Uterus (tissue), 4 donors: Measurements from ENCODE around the gene TNFRSF14. TPM values are rescaled to one million over a fixed set of nuclear protein-coding genes. Genes with fewer than 3 reads are reported as not detected.
"Not testable (repeated sequence)": the region's sequence is repeated elsewhere in the genome, so short reads cannot be mapped to it uniquely, and the experiment has no call there.

Source experiments
- DNase-seq, 2 donors: peaks; one replicate each; pipeline ENCODE4 v3.0.0-alpha.2; 2019 to 2020
- H3K27ac ChIP-seq, 2 donors: fragments of 200-600 bp; sonication (generic); 1 replicate in 1 of 2; 2 replicates in 1 of 2; pipeline ENCODE4 v1.5.1; 2016 to 2018
- H3K27me3 ChIP-seq, 2 donors: fragments of 200-600 bp; sonication (generic); one replicate each; pipeline ENCODE4 v1.5.1; 2018 to 2019; ENCODE audit warnings: control low read depth in 1 of 2
- H3K36me3 ChIP-seq, 2 donors: fragments of 200-600 bp; sonication (generic); one replicate each; pipeline ENCODE4 v1.5.1; 2019; ENCODE audit warnings: control low read depth in 1 of 2
- H3K4me1 ChIP-seq, 2 donors: fragments of 200-600 bp; sonication (generic); one replicate each; pipeline ENCODE4 v1.5.1; 2018 to 2019; ENCODE audit warnings: control low read depth in 1 of 2
- H3K4me3 ChIP-seq, 2 donors: fragments of 200-600 bp; sonication (generic); 1 replicate in 1 of 2; 2 replicates in 1 of 2; pipeline ENCODE4 v1.5.1; 2018 to 2019; ENCODE audit warnings: mild to moderate bottlenecking in 1 of 2
- H3K9me3 ChIP-seq, 2 donors: fragments of 200-600 bp; sonication (generic); one replicate each; pipeline ENCODE4 v1.5.1; 2019; ENCODE audit warnings: control low read depth in 1 of 2
- POLR2A ChIP-seq, 2 donors: fragments of 450-650 bp; IDR thresholded peaks; one replicate each; pipeline ENCODE4 v1.6.1; 2016; ENCODE audit warnings: antibody characterized with exemption in 2 of 2, mild to moderate bottlenecking in 1 of 2, moderate library complexity in 1 of 2
- intact Hi-C: fragments of 100-400 bp; cut with DNase I; formaldehyde crosslinking; loops from one replicate; pipeline ENCODE4 v1.15.1; 2023; ENCODE audit warnings: low total_unique reads
- total RNA-seq, 4 donors: library from RNA; depleted of rRNA in 3 of 4; stranded (reverse); fragments of >200 nt in 3 of 4; gene quantifications; one replicate each; pipeline versions ENCODE4 v1.1.0 to v1.2.4, GENCODE V29; 2014 to 2023
- TF ChIP-seq, protein P1 (sequence below), 4 experiments: fragments of 200-600 bp in 2 of 4; fragments of 450-650 bp in 2 of 4; sonication (generic) in 2 of 4; IDR thresholded peaks; one replicate each; pipeline ENCODE4 v1.5.1; 2016 to 2019; ENCODE audit warnings: antibody characterized with exemption in 4 of 4, mild to moderate bottlenecking in 2 of 4, moderate library complexity in 1 of 4
- donor health status: DM: yes; HTN: yes; CAD: no.

TNFRSF14 gene
- total RNA-seq, 4 donors from 2014 or later, result 17.5 to 102 (median 47.7) TPM

DNA sequence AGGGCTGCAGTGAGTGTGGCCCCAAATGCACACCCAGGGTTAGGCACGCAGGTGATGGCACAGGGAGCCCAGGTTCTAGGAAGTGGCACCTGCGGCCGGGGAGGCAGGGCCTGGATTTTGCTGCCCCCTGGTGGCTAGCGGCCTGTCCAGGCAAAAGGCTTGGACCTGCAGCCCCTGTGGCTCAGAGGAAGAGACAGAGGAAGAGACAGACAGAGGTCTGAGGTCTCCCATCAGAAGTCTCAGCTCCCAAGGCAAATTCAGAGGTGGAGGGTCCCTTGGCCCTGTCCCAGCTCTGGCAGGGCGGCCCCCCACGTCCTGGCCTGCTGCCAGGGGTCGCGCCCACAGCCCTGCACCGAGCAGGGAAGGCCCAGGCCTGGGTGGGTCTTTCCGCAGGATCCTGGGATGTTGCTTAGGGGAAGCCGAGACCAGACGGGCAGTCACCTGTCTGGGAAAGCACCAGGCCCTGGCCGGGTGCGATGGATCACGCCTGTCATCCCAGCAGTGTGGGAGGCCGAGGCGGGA lies 8.0 kb upstream of the TNFRSF14 start:
- Histone ChIP-seq H3K4me1 (peaks cover 0 to 24% of the 10 kb centered on the region in 2 donors), H3K4me3 (peak overlapping the region in 1 of 2 donors; percentile 13), H3K27me3 (no peaks in the 10 kb centered on the region), H3K27ac (peak overlapping the region; percentile 85 to 95), H3K9me3 (no peaks in the 10 kb centered on the region), H3K36me3 (no peaks in the 10 kb centered on the region)
- DNase-seq, result peak; percentile 74 to 79
- TF ChIP-seq POLR2A (IDR thresholded peaks at IDR 0.05), result no peak
- TF ChIP-seq, protein P1, sequence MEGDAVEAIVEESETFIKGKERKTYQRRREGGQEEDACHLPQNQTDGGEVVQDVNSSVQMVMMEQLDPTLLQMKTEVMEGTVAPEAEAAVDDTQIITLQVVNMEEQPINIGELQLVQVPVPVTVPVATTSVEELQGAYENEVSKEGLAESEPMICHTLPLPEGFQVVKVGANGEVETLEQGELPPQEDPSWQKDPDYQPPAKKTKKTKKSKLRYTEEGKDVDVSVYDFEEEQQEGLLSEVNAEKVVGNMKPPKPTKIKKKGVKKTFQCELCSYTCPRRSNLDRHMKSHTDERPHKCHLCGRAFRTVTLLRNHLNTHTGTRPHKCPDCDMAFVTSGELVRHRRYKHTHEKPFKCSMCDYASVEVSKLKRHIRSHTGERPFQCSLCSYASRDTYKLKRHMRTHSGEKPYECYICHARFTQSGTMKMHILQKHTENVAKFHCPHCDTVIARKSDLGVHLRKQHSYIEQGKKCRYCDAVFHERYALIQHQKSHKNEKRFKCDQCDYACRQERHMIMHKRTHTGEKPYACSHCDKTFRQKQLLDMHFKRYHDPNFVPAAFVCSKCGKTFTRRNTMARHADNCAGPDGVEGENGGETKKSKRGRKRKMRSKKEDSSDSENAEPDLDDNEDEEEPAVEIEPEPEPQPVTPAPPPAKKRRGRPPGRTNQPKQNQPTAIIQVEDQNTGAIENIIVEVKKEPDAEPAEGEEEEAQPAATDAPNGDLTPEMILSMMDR (IDR thresholded peaks at IDR 0.05), result peak; percentile 90 to 96 (median 92)
- intact Hi-C loops, result loop anchor here (5.0 kb wide), 1 partner anchor 136 kb away; the partner anchor contains the start of gene PEX10

DNA sequence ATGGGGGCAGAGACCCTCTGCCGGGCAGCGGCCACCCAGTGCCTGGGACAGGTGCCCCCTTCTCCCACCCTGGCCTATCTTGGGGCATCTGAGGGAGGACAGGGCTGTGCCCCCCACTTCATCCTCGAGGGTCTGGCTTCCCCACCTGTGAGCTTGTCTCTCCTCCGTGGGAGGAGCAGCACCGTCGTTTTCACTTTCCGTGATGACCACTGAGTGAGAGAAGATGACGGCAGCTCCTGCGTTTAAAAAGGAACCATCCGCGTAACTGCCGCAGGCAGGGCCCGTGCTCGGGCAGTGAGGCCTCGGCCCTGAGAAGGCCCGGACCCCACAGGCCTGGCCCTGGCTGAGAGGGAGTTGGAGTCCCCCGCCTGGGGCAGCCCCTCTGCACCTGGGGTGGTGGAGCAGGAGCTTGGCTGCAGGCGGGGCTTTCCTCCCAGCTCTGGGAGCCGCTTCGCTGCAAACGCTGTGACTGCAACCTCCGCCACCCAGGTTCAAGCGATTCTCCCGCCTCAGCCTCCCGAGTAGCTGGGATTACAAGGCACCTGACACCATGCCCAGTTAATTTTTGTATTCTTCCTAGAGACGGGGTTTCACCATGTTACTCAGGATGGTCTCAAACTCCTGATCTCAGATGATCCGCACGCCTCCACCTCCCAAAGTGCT lies 6.7 kb upstream of the TNFRSF14 start:
- not testable (repeated sequence) for DNase-seq, H3K36me3 ChIP-seq, H3K9me3 ChIP-seq, H3K27me3 ChIP-seq, H3K4me3 ChIP-seq
- Histone ChIP-seq H3K4me1 (peaks cover 0 to 24% of the 10 kb centered on the region in 2 donors), H3K27ac (peak overlapping the region; percentile 85 to 95)
- intact Hi-C loops, result loop anchor here (5.0 kb wide), 1 partner anchor 137 kb away; the partner anchor contains the start of gene PEX10

DNA sequence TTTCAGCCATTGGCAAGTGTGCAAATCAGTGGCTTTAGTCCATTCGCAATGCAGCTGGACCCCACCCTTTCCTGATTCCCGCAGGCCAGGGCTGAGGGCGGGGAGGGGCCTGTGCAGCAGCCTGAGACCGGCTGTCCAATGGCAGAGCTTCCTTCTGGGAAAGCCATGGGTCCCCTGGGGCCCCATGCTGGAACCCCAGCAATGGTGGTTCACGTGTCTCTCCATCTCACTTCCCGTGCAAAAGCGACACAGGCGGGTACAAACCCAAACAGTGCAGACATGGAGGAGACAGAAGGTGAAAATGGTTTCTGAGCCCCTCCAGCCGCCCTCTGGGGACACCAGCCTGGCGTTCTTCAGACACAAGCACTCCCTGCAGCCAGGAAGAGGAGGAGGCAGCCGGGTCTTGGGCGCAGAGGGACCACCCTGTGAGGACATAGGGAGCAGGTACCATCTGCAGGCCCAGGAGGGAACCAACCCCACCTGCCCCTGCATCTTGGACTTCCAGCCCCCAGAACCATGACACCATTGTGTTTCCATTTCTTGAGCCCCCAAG lies 5.8 kb upstream of the TNFRSF14 start:
- H3K27me3 ChIP-seq, H3K4me3 ChIP-seq, H3K36me3 ChIP-seq, DNase-seq, intact Hi-C loops, H3K9me3 ChIP-seq: not testable (repeated sequence)
- H3K27ac ChIP-seq, result peak overlapping the region in 1 of 2 donors; percentile 95
- peaks cover 0 to 30% of the 10 kb centered on the region in 2 donors for H3K4me1 ChIP-seq

DNA sequence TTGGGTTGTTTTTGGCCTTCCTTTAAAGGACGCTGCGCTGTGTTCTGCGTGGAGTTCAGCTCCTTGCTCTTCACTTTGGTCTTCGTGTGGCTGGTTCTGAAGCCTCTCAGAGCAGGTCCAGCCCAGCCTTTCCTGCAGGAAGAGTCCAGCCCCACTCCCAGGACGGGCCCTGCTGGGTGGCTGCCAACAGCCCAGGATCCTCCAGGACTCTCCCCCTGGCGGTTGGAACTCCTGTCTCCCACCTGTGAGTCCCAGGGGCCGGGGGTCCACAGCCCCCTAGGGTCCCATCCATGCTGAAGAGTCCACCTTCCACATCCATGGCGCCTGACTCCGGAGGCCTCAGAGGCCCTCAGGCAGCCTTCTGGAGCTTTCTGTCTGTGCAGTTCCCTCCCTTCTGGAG lies 4.6 kb upstream of the TNFRSF14 start:
- peaks cover 0 to 31% of the 10 kb centered on the region in 2 donors for H3K4me1 ChIP-seq
- H3K36me3 ChIP-seq, H3K9me3 ChIP-seq, H3K27ac ChIP-seq, intact Hi-C loops, H3K4me3 ChIP-seq, DNase-seq, H3K27me3 ChIP-seq: not testable (repeated sequence)

DNA sequence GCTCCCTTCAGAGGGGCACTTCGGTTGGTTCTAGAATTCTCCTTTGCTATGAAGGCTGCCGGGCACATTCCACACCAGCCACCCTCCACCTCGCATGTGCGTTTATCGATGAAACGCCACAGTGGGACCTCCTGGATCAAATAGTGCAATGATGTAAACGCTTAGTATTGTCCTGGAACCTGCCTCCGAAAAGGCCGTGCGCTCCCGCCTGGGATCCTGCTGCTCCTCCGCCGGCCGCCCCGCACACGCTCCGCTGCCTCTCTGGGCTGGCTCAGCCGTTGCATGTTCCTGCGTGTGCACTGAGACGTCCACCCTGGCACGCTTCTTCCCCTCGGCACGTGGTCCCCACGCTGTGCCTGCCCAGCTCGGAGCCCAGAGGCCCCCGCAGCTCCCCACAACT lies 4.0 kb upstream of the TNFRSF14 start:
- no peak for DNase-seq
- intact Hi-C loops, result no loop called here
- peaks cover 0 to 25% of the 10 kb centered on the region in 2 donors for H3K4me1 ChIP-seq
- H3K9me3 ChIP-seq, result no peaks in the 10 kb centered on the region
- H3K27ac ChIP-seq, result no peak overlapping the region
- H3K4me3 ChIP-seq, result no peak overlapping the region
- no peaks in the 10 kb centered on the region for H3K36me3 ChIP-seq
- TF ChIP-seq POLR2A (IDR thresholded peaks at IDR 0.05), result no peak
- TF ChIP-seq, protein P1 (IDR thresholded peaks at IDR 0.05), result no peak
- H3K27me3 ChIP-seq, result no peaks in the 10 kb centered on the region

DNA sequence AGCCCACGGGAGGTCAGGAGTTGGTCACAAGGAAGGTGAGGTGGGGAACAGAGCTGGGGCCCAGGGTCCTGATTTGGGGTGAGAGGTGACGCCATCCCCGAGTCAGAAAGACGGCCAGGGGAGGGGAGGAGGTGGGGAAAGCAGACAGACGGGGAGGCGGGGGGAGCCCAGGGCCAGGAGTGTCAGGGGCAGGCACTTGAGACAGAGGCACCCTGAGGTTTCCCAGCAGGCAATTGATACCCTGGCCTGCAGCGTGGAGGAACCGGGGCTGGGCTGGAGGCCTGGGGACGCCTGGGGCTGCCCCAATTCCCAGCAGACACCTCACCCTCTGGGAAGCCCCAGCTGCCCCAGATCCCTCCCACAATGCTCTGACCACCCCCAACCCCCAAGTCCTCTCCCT lies 3.1 kb upstream of the TNFRSF14 start:
- DNase-seq, H3K9me3 ChIP-seq, H3K27me3 ChIP-seq, H3K4me3 ChIP-seq, H3K27ac ChIP-seq, intact Hi-C loops, H3K36me3 ChIP-seq: not testable (repeated sequence)
- H3K4me1 ChIP-seq, result peaks cover 0 to 17% of the 10 kb centered on the region in 2 donors

DNA sequence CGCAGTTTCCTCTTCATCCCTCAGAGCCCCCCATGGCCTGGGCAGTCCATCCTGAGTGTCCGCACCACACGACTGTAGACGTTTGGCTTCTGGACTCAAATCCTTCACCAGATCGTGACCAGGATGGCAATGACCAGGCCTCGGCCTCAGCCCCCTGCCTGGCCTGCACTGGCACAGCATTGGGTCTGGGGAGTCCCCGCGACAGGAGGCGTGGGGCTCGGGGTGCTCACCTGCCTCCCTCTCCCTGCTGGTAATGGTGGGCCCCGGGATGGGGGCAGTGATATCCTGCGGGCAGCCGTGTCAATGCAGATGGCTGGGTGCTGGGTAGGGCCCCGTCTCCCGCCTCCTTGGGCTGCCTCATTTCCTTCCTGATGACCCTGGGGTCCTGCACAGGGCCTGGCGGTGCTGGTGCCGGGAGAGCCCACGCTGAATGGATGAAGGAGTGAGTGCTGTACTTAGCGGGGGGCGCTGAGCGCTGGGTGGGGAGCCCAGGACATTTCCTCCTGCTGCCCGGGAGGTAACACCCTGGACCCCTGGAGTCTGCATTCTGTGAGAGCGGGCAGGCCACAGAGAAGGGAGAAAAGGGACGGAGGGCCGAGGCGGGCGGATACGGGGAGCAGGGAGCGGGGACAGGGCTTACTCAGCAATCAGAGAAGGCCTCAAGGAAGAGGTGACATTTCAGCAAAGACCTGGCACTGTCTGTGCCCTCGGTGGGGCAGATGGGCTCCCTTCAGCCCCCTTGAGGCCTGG lies 2.1 kb upstream of the TNFRSF14 start:
- Histone ChIP-seq H3K27me3 (no peaks in the 10 kb centered on the region), H3K4me3 (no peak overlapping the region), H3K27ac (peak overlapping the region in 1 of 2 donors; percentile 90), H3K36me3 (no peaks in the 10 kb centered on the region), H3K4me1 (peaks cover 0 to 11% of the 10 kb centered on the region in 2 donors), H3K9me3 (no peaks in the 10 kb centered on the region)
- no peak for TF ChIP-seq POLR2A (IDR thresholded peaks at IDR 0.05)
- TF ChIP-seq, protein P1 (IDR thresholded peaks at IDR 0.05), result no peak
- intact Hi-C loops, result no loop called here
- DNase-seq, result no peak
